ENCODE measurements around the gene CASZ1. TPM values are rescaled to one million over a fixed set of nuclear protein-coding genes. Genes with fewer than 3 reads are reported as not detected.

The CASZ1 gene
- polyA plus RNA-seq, 3 donors, result 0.30 to 3.7 (median 0.50) TPM

DNA sequence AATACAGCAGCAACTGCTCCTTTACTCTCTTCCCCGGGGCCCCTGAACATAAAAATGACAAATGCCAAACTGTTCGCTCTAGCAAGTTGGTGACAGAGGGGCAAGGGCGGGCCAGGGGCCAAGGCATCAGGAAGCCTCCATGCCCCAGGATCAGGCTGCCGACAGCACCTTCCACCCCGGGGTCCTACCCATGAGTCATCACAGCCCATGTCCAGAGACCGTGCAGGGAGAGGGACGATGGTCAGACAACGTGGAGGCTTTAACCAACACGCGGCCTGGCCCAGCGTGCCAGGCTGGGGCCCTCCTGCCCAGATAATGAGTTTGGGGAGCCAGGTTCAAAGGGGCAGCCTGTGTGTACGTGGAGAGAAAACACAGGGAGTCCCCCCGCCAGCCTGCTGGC lies 90.5 kb downstream of the CASZ1 start:
- Histone ChIP-seq H3K9me3 (replicated peaks in 1 of 2; ENCODE audit: control insufficient read depth in 1 of 2, insufficient read depth in 1 of 2, low read length in 2 of 2) (no peaks in the 10 kb centered on the region), H3K27ac (ENCODE audit: low read depth in 1 of 2, low read length in 2 of 2) (no peak overlapping the region), H3K36me3 (replicated peaks in 1 of 2; ENCODE audit: control insufficient read depth in 1 of 2, insufficient read depth in 2 of 2, low read length in 2 of 2) (no peaks in the 10 kb centered on the region), H4K20me1 (ENCODE audit: insufficient read depth, low read length) (no peaks in the 10 kb centered on the region), H3K79me2 (ENCODE audit: insufficient read depth, low read length) (no peaks in the 10 kb centered on the region), H3K27me3 (ENCODE audit: control insufficient read depth in 2 of 2, insufficient read depth in 2 of 2, low read length in 2 of 2) (no peaks in the 10 kb centered on the region), H2AFZ (ENCODE audit: insufficient read depth, low read depth, low read length, poor library complexity, severe bottlenecking) (no peak overlapping the region), H3K4me3 (replicated peaks in 1 of 3; ENCODE audit: low read depth in 2 of 3, low read length in 3 of 3) (no peak overlapping the region), H3K9ac (ENCODE audit: insufficient read depth, low read length, poor library complexity, severe bottlenecking) (no peak overlapping the region), H3K4me2 (replicated peaks; ENCODE audit: extremely low read depth, low read length, poor library complexity, severe bottlenecking) (no peak overlapping the region), H3K4me1 (ENCODE audit: control insufficient read depth in 1 of 2, insufficient read depth in 2 of 2, low read length in 2 of 2) (no peaks in the 10 kb centered on the region)
- no peak overlapping the region for H3K27ac Mint-ChIP-seq
- TF ChIP-seq, protein P1, sequence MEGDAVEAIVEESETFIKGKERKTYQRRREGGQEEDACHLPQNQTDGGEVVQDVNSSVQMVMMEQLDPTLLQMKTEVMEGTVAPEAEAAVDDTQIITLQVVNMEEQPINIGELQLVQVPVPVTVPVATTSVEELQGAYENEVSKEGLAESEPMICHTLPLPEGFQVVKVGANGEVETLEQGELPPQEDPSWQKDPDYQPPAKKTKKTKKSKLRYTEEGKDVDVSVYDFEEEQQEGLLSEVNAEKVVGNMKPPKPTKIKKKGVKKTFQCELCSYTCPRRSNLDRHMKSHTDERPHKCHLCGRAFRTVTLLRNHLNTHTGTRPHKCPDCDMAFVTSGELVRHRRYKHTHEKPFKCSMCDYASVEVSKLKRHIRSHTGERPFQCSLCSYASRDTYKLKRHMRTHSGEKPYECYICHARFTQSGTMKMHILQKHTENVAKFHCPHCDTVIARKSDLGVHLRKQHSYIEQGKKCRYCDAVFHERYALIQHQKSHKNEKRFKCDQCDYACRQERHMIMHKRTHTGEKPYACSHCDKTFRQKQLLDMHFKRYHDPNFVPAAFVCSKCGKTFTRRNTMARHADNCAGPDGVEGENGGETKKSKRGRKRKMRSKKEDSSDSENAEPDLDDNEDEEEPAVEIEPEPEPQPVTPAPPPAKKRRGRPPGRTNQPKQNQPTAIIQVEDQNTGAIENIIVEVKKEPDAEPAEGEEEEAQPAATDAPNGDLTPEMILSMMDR (IDR thresholded peaks at IDR 0.05), result no peak
- no peak overlapping the region for H3K4me3 Mint-ChIP-seq
- 97% methylated on average over 11 of the region's 13 CpGs for WGBS (ENCODE audit: insufficient coverage)
- DNase-seq, result no peak
- H3K36me3 Mint-ChIP-seq, result no peaks in the 10 kb centered on the region
- H3K27me3 Mint-ChIP-seq (ENCODE audit: low read depth in 3 of 3), result peaks cover 4 to 16% (median 7%) of the 10 kb centered on the region in 3 donors
- intact Hi-C loops (cut with micrococcal nuclease), result no loop called here
- H3K4me1 Mint-ChIP-seq, result no peaks in the 10 kb centered on the region
- peaks cover 0 to 2% (median 0%) of the 10 kb centered on the region in 7 donors for H3K9me3 Mint-ChIP-seq

DNA sequence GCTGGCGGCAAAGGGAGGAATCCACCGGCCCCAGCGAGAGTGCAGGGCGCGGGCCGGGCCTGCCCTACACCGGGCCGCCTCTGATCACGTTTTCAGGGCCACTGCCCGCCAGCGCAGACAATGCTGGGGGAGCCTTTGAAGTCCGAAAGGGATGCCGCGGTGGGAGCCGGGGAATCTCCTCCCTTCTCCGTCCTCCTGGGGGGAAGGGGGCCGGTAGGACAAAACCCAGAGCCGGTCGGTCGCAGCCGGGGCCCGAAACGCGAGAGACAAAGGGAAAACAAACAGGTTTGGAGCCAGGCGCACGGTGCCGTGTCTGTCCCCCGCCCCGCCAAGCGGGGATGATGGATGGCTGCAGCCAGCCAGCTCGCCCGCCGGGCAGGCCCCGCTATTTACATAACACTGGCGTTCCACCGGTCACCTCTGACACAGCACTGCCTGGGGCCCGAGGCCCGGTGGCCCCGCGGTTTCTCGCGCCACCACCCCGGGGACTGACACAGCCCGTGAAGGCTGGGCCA lies 92.0 kb downstream of the CASZ1 start:
- WGBS (ENCODE audit: insufficient coverage), result 80% methylated on average over 44 of the region's 44 CpGs

More for the DNA sequence above, 92.0 kb downstream of the CASZ1 start:
- no peaks in the 10 kb centered on the region for H3K9me3 ChIP-seq (replicated peaks in 1 of 2; ENCODE audit: control insufficient read depth in 1 of 2, insufficient read depth in 1 of 2, low read length in 2 of 2)
- peaks cover 5 to 18% (median 6%) of the 10 kb centered on the region in 3 donors for H3K27me3 Mint-ChIP-seq (ENCODE audit: low read depth in 3 of 3)
- H3K4me2 ChIP-seq (replicated peaks; ENCODE audit: extremely low read depth, low read length, poor library complexity, severe bottlenecking), result no peak overlapping the region
- no peaks in the 10 kb centered on the region for H3K27me3 ChIP-seq (ENCODE audit: control insufficient read depth in 2 of 2, insufficient read depth in 2 of 2, low read length in 2 of 2)
- H3K4me1 Mint-ChIP-seq, result no peaks in the 10 kb centered on the region
- H3K27ac ChIP-seq (ENCODE audit: low read depth in 1 of 2, low read length in 2 of 2), result no peak overlapping the region
- H3K4me3 ChIP-seq (replicated peaks in 1 of 3; ENCODE audit: low read depth in 2 of 3, low read length in 3 of 3), result no peak overlapping the region
- no peaks in the 10 kb centered on the region for H3K79me2 ChIP-seq (ENCODE audit: insufficient read depth, low read length)
- peaks cover 0 to 2% (median 0%) of the 10 kb centered on the region in 7 donors for H3K9me3 Mint-ChIP-seq
- no peaks in the 10 kb centered on the region for H3K36me3 Mint-ChIP-seq
- DNase-seq, result no peak
- H4K20me1 ChIP-seq (ENCODE audit: insufficient read depth, low read length), result no peaks in the 10 kb centered on the region
- TF ChIP-seq, protein P1 (IDR thresholded peaks at IDR 0.05), result no peak
- H3K4me3 Mint-ChIP-seq, result no peak overlapping the region
- H2AFZ ChIP-seq (ENCODE audit: insufficient read depth, low read depth, low read length, poor library complexity, severe bottlenecking), result no peak overlapping the region
- H3K9ac ChIP-seq (ENCODE audit: insufficient read depth, low read length, poor library complexity, severe bottlenecking), result no peak overlapping the region
- intact Hi-C loops (cut with micrococcal nuclease), result no loop called here
- no peak overlapping the region for H3K27ac Mint-ChIP-seq
- H3K36me3 ChIP-seq (replicated peaks in 1 of 2; ENCODE audit: control insufficient read depth in 1 of 2, insufficient read depth in 2 of 2, low read length in 2 of 2), result no peaks in the 10 kb centered on the region
- H3K4me1 ChIP-seq (ENCODE audit: control insufficient read depth in 1 of 2, insufficient read depth in 2 of 2, low read length in 2 of 2), result no peaks in the 10 kb centered on the region

Measured in CD14-positive monocyte (primary cell).